Sigmoid colon (tissue), 4 donors: Measurements from ENCODE around the gene LMO7.

ENCODE experiments used
- POLR2AphosphoS5 ChIP-seq, 4 donors: sonication (generic); formaldehyde crosslinking; IDR thresholded peaks; one replicate each; pipeline ENCODE4 v1.6.1; 2017; ENCODE audit warnings: antibody characterized with exemption in 4 of 4
- TF ChIP-seq, protein P1 (sequence below), 4 experiments: fragments of 450-650 bp in 3 of 4; fragments of 200-600 bp in 1 of 4; IDR thresholded peaks; one replicate each; pipeline ENCODE4 v1.5.1; 2016 to 2019; ENCODE audit warnings: antibody characterized with exemption in 4 of 4, mild to moderate bottlenecking in 3 of 4, moderate library complexity in 2 of 4

DNA sequence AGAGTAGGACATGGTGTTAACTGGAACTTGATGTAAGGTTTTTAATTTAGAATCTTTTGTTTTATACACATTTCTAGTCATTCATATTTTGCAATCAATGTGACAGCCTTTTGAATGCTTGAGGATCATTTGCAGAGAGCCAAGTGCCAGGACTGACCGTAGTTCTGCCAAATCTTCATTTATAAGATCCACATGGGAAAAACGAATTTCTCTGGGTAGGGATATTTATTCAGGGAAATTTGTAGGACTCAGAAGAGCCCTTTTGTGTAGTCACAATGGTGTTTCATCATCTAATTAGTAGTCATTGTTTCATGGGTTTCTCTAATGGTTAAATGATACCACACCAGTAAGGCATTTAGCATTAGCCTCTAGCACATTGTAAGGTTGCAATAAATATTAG, 161.1 kb downstream of the LMO7 start:
- TF ChIP-seq, protein P1, sequence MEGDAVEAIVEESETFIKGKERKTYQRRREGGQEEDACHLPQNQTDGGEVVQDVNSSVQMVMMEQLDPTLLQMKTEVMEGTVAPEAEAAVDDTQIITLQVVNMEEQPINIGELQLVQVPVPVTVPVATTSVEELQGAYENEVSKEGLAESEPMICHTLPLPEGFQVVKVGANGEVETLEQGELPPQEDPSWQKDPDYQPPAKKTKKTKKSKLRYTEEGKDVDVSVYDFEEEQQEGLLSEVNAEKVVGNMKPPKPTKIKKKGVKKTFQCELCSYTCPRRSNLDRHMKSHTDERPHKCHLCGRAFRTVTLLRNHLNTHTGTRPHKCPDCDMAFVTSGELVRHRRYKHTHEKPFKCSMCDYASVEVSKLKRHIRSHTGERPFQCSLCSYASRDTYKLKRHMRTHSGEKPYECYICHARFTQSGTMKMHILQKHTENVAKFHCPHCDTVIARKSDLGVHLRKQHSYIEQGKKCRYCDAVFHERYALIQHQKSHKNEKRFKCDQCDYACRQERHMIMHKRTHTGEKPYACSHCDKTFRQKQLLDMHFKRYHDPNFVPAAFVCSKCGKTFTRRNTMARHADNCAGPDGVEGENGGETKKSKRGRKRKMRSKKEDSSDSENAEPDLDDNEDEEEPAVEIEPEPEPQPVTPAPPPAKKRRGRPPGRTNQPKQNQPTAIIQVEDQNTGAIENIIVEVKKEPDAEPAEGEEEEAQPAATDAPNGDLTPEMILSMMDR (IDR thresholded peaks at IDR 0.05): no peak
- no peak for TF ChIP-seq POLR2AphosphoS5 (IDR thresholded peaks at IDR 0.05)
